DMS53 (cell line): ENCODE measurements around the gene SUN3.
"Not testable (repeated sequence)": the region's sequence is repeated elsewhere in the genome, so short reads cannot be mapped to it uniquely, and the experiment has no call there.

Source experiments
- DNase-seq: peaks from one replicate; lab custom pipeline; 2025; lab: John Stamatoyannopoulos, UW

SUN3 gene

GRCh38 chr7:47944536-47945260 lies 84.2 kb downstream of the SUN3 start:
- no peak for DNase-seq

GRCh38 chr7:47943676-47944474 lies 85.0 kb downstream of the SUN3 start:
- DNase-seq = no peak

DNA sequence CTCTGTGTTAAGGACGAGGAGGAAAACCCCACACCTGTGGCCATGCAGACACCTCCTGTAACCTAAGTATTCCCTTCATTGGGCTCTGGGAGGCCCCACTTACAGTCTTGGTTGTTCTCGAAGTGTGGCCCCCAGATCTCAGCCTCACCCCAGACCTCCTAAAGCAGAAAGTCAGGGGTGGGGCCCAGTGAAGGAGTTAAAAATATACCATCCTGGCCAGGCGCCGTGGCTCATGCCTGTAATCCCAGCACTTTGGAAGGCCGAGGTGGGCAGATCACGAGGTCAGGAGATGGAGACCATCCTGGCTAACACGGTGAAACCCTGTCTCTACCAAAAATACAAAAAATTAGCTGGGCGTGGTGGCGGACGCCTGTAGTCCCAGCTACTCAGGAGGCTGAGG lies 86.3 kb downstream of the SUN3 start:
- not testable (repeated sequence) for DNase-seq

GRCh38 chr7:47942132-47942531 lies 86.8 kb downstream of the SUN3 start:
- DNase-seq = no peak

GRCh38 chr7:47941136-47941844 lies 87.6 kb downstream of the SUN3 start:
- DNase-seq = no peak

DNA sequence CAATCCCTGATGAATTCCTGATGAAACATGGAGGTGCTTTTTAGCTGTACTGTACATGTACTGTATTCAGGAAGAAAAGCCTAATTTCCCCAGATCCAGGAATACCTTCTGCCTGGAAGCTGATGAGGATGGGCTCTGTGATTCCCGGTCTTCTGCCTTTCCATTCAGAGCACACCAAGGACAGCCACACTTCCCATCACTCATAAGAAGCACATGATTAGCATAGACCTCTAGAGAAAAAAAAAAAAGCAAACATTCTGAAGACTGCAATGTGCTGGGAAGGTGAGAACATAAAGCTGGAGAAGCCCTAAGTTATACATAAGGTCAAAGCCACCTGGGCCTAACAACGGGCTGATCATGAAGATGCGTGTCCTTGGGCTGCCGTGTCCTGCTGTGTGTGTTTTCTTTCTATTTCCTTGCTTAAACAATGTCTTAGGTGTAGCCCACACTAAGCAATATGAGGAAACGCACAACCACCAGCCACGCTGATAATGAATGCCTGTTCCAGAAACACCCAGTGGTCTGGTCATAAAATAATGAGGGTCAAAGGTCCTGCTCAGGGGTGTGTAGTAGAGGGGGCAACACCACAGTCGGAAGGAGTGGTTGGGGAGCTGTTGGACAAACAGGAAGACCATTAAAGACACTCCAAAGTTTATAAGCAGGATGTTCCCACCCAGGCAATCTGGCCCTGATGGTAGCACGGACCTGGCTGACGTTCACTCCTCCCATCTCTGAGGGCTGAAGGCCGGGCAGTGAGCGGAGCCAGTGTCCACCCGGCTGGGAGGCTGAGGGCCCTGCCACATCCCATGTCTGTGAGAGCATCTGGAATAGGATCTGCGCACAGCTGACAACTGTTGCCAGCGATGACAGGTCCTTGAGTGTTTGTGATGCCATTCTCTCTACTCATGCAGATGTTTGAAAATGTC lies 88.6 kb downstream of the SUN3 start:
- no peak for DNase-seq

GRCh38 chr7:47939425-47940036 lies 89.4 kb downstream of the SUN3 start:
- DNase-seq = no peak

GRCh38 chr7:47938574-47939165 lies 90.2 kb downstream of the SUN3 start:
- peak; percentile 16 for DNase-seq

DNA sequence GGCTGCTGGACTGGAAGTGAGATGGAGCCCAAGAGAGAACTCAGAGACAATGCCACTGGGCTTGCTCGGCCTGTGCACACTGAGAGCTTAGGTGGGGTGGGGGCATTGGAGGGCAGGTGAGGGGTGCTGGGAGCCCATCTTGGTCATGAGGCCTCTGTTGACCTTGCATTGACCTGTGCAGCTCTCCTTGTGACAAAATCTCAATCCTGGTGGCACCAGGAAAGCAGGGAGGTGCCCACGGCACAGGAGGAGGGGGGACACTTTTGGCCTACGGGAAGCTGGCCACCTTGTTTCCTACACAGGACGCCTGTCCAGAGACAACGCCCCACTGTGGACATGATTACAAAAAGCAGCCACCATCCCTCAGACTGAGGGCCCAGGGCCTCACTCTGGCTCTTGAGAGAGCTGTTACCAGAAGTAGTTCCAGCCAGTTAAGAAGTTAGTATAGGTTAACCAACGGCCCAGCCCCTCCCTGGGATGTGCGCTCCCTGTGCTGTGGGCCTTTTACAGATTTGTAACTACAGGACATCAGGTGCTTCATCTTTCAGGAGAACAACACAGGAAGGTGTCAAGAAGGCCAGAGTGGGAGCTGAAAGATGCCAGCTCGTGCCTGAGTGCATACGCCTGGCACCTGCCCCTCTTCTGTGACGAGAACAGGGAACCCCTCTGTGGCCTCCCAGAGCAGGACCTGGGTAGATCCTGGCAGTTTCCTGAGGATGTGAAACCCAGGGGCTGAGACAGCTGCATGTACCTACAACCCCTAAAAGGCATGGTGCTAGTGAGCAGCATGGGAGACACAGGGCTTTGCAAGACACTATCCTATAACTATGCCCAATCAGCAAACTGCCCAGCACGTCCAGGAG lies 91.0 kb downstream of the SUN3 start:
- DNase-seq = no peak
